Adrenal gland (tissue), 12 donors: Measurements from ENCODE around the gene ADISSP. TPM values are rescaled to one million over a fixed set of nuclear protein-coding genes. Genes with fewer than 3 reads are reported as not detected.

Experiments
- DNase-seq, 7 donors: peaks; one replicate each; pipeline ENCODE4 v3.0.0-alpha.2; 2019 to 2020
- H3K27ac ChIP-seq, 5 donors: fragments of 200-600 bp; sonication (generic) in 4 of 5; 1 replicate in 3 of 5; 2 replicates in 2 of 5; pipeline versions ENCODE4 v1.5.1 to v1.8.0; 2016 to 2020; ENCODE audit warnings: mild to moderate bottlenecking in 1 of 5
- H3K27me3 ChIP-seq: fragments of 200-600 bp; 2 replicates; pipeline ENCODE4 v1.8.0; 2021
- H3K36me3 ChIP-seq, 2 donors: fragments of 200-600 bp; replicated peaks in 1 of 2; 1 replicate in 1 of 2; 2 replicates in 1 of 2; pipeline versions ENCODE4 v1.5.1 to v1.8.0; 2018 to 2022
- H3K4me1 ChIP-seq, 2 donors: fragments of 200-600 bp; replicated peaks in 1 of 2; 1 replicate in 1 of 2; 2 replicates in 1 of 2; pipeline versions ENCODE4 v1.5.1 to v1.8.0; 2018 to 2021
- H3K4me3 ChIP-seq, 4 donors: fragments of 200-600 bp; sonication (generic) in 3 of 4; one replicate each; pipeline ENCODE4 v1.5.1; 2016 to 2018
- H3K9me3 ChIP-seq, 3 donors: fragments of 200-600 bp; sonication (generic) in 1 of 3; replicated peaks in 1 of 3; 1 replicate in 2 of 3; 2 replicates in 1 of 3; pipeline versions ENCODE4 v1.5.1 to v1.8.0; 2016 to 2021
- POLR2A ChIP-seq, 2 donors: fragments of 450-650 bp; IDR thresholded peaks; one replicate each; pipeline ENCODE4 v1.6.1; 2017; ENCODE audit warnings: antibody characterized with exemption in 2 of 2, mild to moderate bottlenecking in 2 of 2, moderate library complexity in 1 of 2
- WGBS, 4 donors: extraction: QIAGEN DNeasy Blood & Tissue Kit in 2 of 4; methylation state at CpG; one replicate each; pipeline versions ENCODE4 v1.1.5 to v1.1.7; 2013 to 2017; 5-methylcytosine and 5-hydroxymethylcytosine counted together
- intact Hi-C, 2 donors: fragments of 100-400 bp; cut with DNase I; formaldehyde crosslinking; loops; one replicate each; pipeline versions ENCODE4 v1.14.1 to v1.15.0; 2022 to 2023
- polyA plus RNA-seq, 3 donors: library from polyadenylated mRNA; stranded (reverse); fragments of 200-250 nt in 2 of 3; fragments of 350-450 nt in 1 of 3; fragmentation: Illumina TruSeq in 1 of 3; extraction: RNeasy Lipid Tissue Mini Kit (QIAGEN cat#74804) in 1 of 3; gene quantifications; one replicate each; pipeline ENCODE4 v1.2.3, GENCODE V29; 2013 to 2014
- total RNA-seq, 9 donors: library from RNA; depleted of rRNA in 4 of 9; stranded (reverse); fragments of >200 nt in 4 of 9; fragments of 120-200 nt in 1 of 9; fragmentation: NEBNext Ultra II Directional in 1 of 9; extraction: Animal tissue kit (Norgen Biotek cat#: 25700) in 1 of 9; gene quantifications; one replicate each; pipeline versions ENCODE4 v1.1.0 to v1.2.4, GENCODE V29; 2013 to 2023
- TF ChIP-seq, protein P1 (sequence below), 6 experiments: fragments of 450-650 bp in 4 of 6; fragments of 200-600 bp in 2 of 6; sonication (generic) in 1 of 6; IDR thresholded peaks; 1 replicate in 5 of 6; 2 replicates in 1 of 6; pipeline versions ENCODE4 v1.5.1 to v1.8.0; 2016 to 2021; ENCODE audit warnings: antibody characterized with exemption in 6 of 6, mild to moderate bottlenecking in 2 of 6, moderate library complexity in 1 of 6
- donor health status: healthy with polysubstance abuse.
- donor health status: Bipolar disorder and iron deficiency.
- donor health status: DM: yes; HTN: yes; CAD: no.
- donor health status: DM: no; HTN: no; CAD: no.
- donor health status: DM: no; HTN: no; CAD: no.
- donor health status: DM: yes; HTN: yes; CAD: no.

ADISSP gene
- total and polyA plus RNA-seq, 12 donors, result 4.4 to 42.1 (median 24.5) TPM

GRCh38 chr20:3775457-3776108 is 8.0 kb upstream of the ADISSP start:
- Histone ChIP-seq H3K9me3 (no peaks in the 10 kb centered on the region), H3K36me3 (no peaks in the 10 kb centered on the region), H3K4me1 (peaks cover 9 to 14% of the 10 kb centered on the region in 2 donors), H3K27ac (no peak overlapping the region), H3K4me3 (no peak overlapping the region), H3K27me3 (no peaks in the 10 kb centered on the region)
- no peak for DNase-seq
- 82 to 90% (median 88%) methylated on average over 4 of the region's 4 CpGs for WGBS, 4 donors
- TF ChIP-seq POLR2A (IDR thresholded peaks at IDR 0.05), result no peak
- TF ChIP-seq, protein P1, sequence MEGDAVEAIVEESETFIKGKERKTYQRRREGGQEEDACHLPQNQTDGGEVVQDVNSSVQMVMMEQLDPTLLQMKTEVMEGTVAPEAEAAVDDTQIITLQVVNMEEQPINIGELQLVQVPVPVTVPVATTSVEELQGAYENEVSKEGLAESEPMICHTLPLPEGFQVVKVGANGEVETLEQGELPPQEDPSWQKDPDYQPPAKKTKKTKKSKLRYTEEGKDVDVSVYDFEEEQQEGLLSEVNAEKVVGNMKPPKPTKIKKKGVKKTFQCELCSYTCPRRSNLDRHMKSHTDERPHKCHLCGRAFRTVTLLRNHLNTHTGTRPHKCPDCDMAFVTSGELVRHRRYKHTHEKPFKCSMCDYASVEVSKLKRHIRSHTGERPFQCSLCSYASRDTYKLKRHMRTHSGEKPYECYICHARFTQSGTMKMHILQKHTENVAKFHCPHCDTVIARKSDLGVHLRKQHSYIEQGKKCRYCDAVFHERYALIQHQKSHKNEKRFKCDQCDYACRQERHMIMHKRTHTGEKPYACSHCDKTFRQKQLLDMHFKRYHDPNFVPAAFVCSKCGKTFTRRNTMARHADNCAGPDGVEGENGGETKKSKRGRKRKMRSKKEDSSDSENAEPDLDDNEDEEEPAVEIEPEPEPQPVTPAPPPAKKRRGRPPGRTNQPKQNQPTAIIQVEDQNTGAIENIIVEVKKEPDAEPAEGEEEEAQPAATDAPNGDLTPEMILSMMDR (IDR thresholded peaks at IDR 0.05), result no peak
- intact Hi-C loops, result no loop called here

DNA sequence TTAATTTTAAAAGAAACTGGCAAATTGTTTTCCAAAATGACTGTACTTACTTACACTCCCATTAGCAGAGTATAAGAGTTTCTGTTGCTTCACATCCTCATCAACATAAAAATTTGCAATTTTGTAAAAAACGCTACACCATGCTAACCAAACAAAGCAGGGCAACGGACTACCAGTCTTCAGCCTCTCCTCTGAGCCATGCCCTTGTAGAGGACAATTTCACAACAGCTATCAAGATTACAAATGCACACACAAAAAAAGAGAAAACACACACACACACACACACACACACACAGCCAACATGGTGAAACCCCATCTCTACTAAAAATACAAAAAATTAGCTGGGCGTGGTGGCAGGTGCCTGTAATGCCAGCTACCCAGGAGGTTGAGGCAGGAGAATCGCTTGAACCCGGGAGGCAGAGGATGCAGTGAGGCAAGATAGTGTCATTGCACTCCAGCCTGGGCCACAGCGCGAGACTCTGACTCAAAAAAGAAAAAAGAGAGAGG is 4.1 kb upstream of the ADISSP start:
- no peak for TF ChIP-seq POLR2A (IDR thresholded peaks at IDR 0.05)
- TF ChIP-seq, protein P1 (IDR thresholded peaks at IDR 0.05), result no peak
- no peak overlapping the region for H3K4me3 ChIP-seq
- intact Hi-C loops, result no loop called here

GRCh38 chr20:3768342-3769130 is 983 bp upstream of the ADISSP start:
- TF ChIP-seq, protein P1 (IDR thresholded peaks at IDR 0.05), result peak; percentile 11 to 50 (median 46)
- peak in 1 of 2 donors; percentile 64 for TF ChIP-seq POLR2A (IDR thresholded peaks at IDR 0.05)
- WGBS, 4 donors, result 1 to 10% (median 3%) methylated on average over 8 to 51 of the region's 51 CpGs
- peak; percentile 80 to 88 (median 83) for DNase-seq
- Histone ChIP-seq H3K27me3 (no peaks in the 10 kb centered on the region), H3K27ac (peak overlapping the region; percentile 85 to 94 (median 86)), H3K4me3 (peak overlapping the region; percentile 21 to 89 (median 70)), H3K4me1 (peaks cover 15 to 31% of the 10 kb centered on the region in 2 donors), H3K36me3 (no peaks in the 10 kb centered on the region), H3K9me3 (no peaks in the 10 kb centered on the region)
- intact Hi-C loops, result no loop called here

More for the DNA sequence above, 4.1 kb upstream of the ADISSP start:
- Histone ChIP-seq H3K9me3 (no peaks in the 10 kb centered on the region), H3K27me3 (no peaks in the 10 kb centered on the region), H3K36me3 (no peaks in the 10 kb centered on the region), H3K4me1 (peaks cover 15 to 21% of the 10 kb centered on the region in 2 donors), H3K27ac (no peak overlapping the region)
- 58 to 77% (median 72%) methylated on average over 7 of the region's 7 CpGs for WGBS, 4 donors
- no peak for DNase-seq

- peak in 3 of 7 donors; percentile 41 to 71 (median 46) for DNase-seq
- no peaks in the 10 kb centered on the region for H3K9me3 ChIP-seq
- TF ChIP-seq, protein P1 (IDR thresholded peaks at IDR 0.05), result no peak
- TF ChIP-seq POLR2A (IDR thresholded peaks at IDR 0.05), result no peak
- peak overlapping the region in 3 of 4 donors; percentile 49 to 81 (median 52) for H3K4me3 ChIP-seq
- peaks cover 15 to 31% of the 10 kb centered on the region in 2 donors for H3K4me1 ChIP-seq
- H3K27ac ChIP-seq, result peak overlapping the region in 2 of 5 donors; percentile 2 to 40
- WGBS, 4 donors, result 0 to 2% (median 0%) methylated on average over 10 to 21 of the region's 21 CpGs
- H3K36me3 ChIP-seq, result no peaks in the 10 kb centered on the region
- intact Hi-C loops, result no loop called here
- no peaks in the 10 kb centered on the region for H3K27me3 ChIP-seq
Measured at GRCh38 chr20:3767110-3767426, 485 bp downstream of the ADISSP start.
